ENCODE results near the gene COMT. TPM values are rescaled to one million over a fixed set of nuclear protein-coding genes. Genes with fewer than 3 reads are reported as not detected.
A peak's percentile ranks its signal among the peaks of the same experiment; 100 is the strongest.

COMT gene
- total and polyA plus RNA-seq, 9 of the 15 experiments (the other 6 are each of a cell fraction or from before 2014, with no cell fraction given), result 12.5 to 351 (median 155) TPM

DNA sequence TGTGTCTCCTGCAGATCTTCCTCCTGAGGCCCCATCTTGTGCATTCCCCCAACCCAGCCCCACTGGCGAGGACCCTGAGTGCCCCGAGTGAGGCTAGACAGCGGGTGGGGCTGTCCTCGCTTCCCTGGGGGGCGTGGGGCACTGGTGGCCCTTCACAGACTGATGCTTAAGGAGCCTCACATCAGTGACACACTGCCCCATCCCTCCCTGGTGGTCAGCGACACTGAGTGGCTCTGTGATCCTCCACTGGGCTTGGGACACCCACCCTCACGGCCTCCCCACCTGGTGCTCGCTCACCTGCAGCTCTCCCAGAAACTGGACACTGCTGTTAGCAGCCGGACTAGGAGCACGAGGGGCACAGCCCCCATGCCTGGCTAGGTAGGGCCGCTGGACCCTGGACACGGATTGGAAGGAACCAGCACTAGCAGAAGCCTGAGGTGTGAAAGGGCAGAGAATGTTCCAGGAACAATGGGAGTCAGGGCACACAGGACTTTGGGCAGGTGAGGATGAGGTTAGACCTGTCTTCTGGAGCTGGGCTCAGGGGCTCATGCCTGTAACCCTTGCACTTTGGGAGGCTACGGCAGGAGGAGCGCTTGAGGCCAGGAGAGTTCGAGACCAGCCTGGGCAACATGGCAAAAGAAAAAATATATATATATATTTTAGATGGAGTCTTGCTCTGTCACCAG, 23.3 kb downstream of the COMT start (continued):
- TF ChIP-seq ATF3 (IDR thresholded peaks at IDR 0.05), result no peak
- TF ChIP-seq ATF3 (CRISPR knock-in tag; conservative IDR thresholded peaks at IDR 0.05), result 0 out of 2 replicates have a peak, but pooled peaks have one; percentile 19
- TF ChIP-seq CHD2 (IDR thresholded peaks at IDR 0.05; ENCODE audit: low read depth, low read length), result peak; percentile 37; the same call in 1 of the 2 replicates
- no peak for TF ChIP-seq HOXB6 (CRISPR knock-in tag; IDR thresholded peaks at IDR 0.05; ENCODE audit: borderline replicate concordance)
- no peak for TF ChIP-seq FOXM1 (IDR thresholded peaks at IDR 0.05; ENCODE audit: low read depth)
- no peak for TF ChIP-seq FOXM1 (CRISPR knock-in tag; IDR thresholded peaks at IDR 0.05; ENCODE audit: low read depth)
- peak; percentile 49; the same call in 1 of the 2 replicates for TF ChIP-seq E2F1 (CRISPR knock-in tag; IDR thresholded peaks at IDR 0.05)
- no peak for TF ChIP-seq NR3C1 (CRISPR knock-in tag; IDR thresholded peaks at IDR 0.05)
- no peak for TF ChIP-seq HDAC3 (IDR thresholded peaks at IDR 0.05; ENCODE audit: borderline replicate concordance, partially characterized antibody)
- no peak for TF ChIP-seq MYNN (IDR thresholded peaks at IDR 0.05)
- 0 out of 2 replicates have a peak, but pooled peaks have one; percentile 9 for TF ChIP-seq MYNN (CRISPR knock-in tag; IDR thresholded peaks at IDR 0.05)
- TF ChIP-seq ZNF277 (CRISPR knock-in tag; IDR thresholded peaks at IDR 0.05; ENCODE audit: borderline replicate concordance), result 0 out of 2 replicates have a peak, but pooled peaks have one; percentile 39
- 0 out of 2 replicates have a peak, but pooled peaks have one; percentile 42 for TF ChIP-seq HDGF (IDR thresholded peaks at IDR 0.05)
- TF ChIP-seq SAFB (IDR thresholded peaks at IDR 0.05; ENCODE audit: borderline replicate concordance, low read depth, low read length), result no peak
- no peak for TF ChIP-seq ZBTB40 (IDR thresholded peaks at IDR 0.05)
- TF ChIP-seq ZBTB40 (CRISPR knock-in tag; IDR thresholded peaks at IDR 0.05), result peak; percentile 51
